H7 (cell line): ENCODE measurements around the gene PWWP2B. TPM values are rescaled to one million over a fixed set of nuclear protein-coding genes. Genes with fewer than 3 reads are reported as not detected.

ENCODE experiments used
- DNase-seq: peaks from one replicate; pipeline ENCODE4 v3.0.0; 2012
- H3K27me3 ChIP-seq: 2 replicates; pipeline ENCODE4 v1.6.0; 2011; ENCODE audit warnings: mild to moderate bottlenecking, low read length; ENCODE audit not compliant: control insufficient read depth, insufficient read depth
- H3K36me3 ChIP-seq: replicated peaks from 2 replicates; pipeline ENCODE4 v1.5.1; 2011; ENCODE audit warnings: low read length; ENCODE audit not compliant: control insufficient read depth, insufficient read depth
- H3K4me3 ChIP-seq: 2 replicates; pipeline ENCODE4 v1.5.1; 2011; ENCODE audit warnings: low read depth, mild to moderate bottlenecking, control low read depth, low read length, moderate library complexity; ENCODE audit not compliant: insufficient read depth
- total RNA-seq: library from RNA; depleted of rRNA; stranded (reverse); fragments of >200 nt; shearing (Covaris generic); gene quantifications from 2 replicates; pipeline ENCODE4 v1.2.3, GENCODE V29; 2014

PWWP2B gene
- total RNA-seq, 1 experiment from 2014 or later = 15.3 TPM

DNA sequence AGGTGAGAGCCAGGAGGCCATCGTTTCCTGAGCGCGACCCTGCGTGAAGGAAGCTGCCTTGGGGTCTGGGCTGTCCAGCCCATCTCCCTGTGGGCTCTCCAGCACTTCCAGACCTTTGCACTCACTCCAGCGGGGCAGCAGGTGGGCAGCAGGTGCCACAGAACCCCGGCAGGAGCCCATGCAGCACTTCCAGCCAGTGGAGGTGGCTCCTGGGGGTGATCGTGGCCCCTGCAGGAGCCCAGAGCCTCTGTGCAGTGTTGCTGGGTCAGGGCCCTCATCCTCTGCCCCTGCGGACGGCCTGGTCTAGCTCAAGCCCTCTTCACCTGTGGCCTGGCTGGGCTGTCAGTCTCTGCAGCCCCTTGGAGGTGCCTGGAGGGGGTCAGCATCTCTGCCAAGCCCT, 59.9 kb downstream of the PWWP2B start:
- H3K4me3 ChIP-seq = no peak overlapping the region
- H3K27me3 ChIP-seq = no peaks in the 10 kb centered on the region
- H3K36me3 ChIP-seq = no peaks in the 10 kb centered on the region
- DNase-seq = peak; percentile 34

GRCh38 chr10:132457328-132458070, 60.5 kb downstream of the PWWP2B start:
- Histone ChIP-seq H3K4me3 (no peak overlapping the region), H3K27me3 (no peaks in the 10 kb centered on the region), H3K36me3 (no peaks in the 10 kb centered on the region)
- peak; percentile 78 for DNase-seq

DNA sequence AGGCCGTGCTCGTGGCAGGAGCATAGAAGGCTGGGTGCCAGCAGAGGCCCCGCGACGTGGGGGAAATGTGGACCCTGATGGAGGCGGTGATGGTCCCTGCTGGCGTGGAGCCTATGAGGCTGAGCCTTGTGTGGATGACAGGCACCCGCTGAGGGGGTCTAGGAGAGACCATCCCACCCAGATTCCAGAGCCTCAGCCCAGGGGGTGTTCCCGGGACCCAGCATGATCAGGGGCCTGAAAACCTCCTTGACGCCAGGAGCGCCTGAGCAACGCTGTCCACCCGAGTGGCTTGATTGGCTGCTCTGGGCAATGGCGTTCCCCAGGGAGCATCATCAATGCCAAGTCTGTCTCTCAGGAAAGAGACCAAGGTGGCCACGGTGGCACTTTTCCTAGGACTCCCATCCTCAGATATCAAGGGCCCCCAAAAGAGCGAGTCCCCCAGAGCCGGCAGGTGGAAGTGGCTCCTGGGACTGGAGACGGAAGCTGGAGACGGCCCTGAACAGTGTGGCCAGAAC, 61.1 kb downstream of the PWWP2B start:
- Histone ChIP-seq H3K4me3 (no peak overlapping the region), H3K36me3 (no peaks in the 10 kb centered on the region), H3K27me3 (no peaks in the 10 kb centered on the region)
- DNase-seq = no peak

GRCh38 chr10:132458586-132459300, 61.7 kb downstream of the PWWP2B start:
- H3K4me3 ChIP-seq = no peak overlapping the region
- no peaks in the 10 kb centered on the region for H3K36me3 ChIP-seq
- no peaks in the 10 kb centered on the region for H3K27me3 ChIP-seq
- peak; percentile 98 for DNase-seq

GRCh38 chr10:132459301-132460003, 62.5 kb downstream of the PWWP2B start:
- Histone ChIP-seq H3K27me3 (no peaks in the 10 kb centered on the region), H3K36me3 (no peaks in the 10 kb centered on the region), H3K4me3 (no peak overlapping the region)
- DNase-seq = peak; percentile 65

DNA sequence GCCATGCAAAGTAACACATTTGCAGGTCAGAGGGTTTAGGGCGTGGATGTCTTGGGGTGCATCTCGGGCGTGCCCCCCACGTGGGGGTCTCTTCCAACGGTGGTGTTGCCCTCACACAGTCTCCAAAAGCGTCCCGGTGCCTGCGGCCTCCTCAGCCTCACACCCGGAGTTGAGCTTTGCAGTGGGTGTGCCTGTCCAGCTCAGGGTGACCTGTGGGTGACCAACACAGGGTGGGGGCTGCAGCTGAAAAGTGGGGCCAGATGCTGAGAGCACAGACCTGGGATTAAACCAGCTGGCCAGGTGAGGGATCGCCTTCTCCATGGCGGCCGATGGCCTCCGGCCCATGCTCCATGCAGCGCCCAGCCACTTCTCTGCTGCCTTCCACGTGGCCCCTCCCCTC, 63.1 kb downstream of the PWWP2B start:
- Histone ChIP-seq H3K4me3 (no peak overlapping the region), H3K27me3 (no peaks in the 10 kb centered on the region), H3K36me3 (no peaks in the 10 kb centered on the region)
- DNase-seq = peak; percentile 67

GRCh38 chr10:132460691-132461090, 63.7 kb downstream of the PWWP2B start:
- DNase-seq = peak; percentile 52
- no peak overlapping the region for H3K4me3 ChIP-seq
- no peaks in the 10 kb centered on the region for H3K36me3 ChIP-seq
- H3K27me3 ChIP-seq = no peaks in the 10 kb centered on the region

DNA sequence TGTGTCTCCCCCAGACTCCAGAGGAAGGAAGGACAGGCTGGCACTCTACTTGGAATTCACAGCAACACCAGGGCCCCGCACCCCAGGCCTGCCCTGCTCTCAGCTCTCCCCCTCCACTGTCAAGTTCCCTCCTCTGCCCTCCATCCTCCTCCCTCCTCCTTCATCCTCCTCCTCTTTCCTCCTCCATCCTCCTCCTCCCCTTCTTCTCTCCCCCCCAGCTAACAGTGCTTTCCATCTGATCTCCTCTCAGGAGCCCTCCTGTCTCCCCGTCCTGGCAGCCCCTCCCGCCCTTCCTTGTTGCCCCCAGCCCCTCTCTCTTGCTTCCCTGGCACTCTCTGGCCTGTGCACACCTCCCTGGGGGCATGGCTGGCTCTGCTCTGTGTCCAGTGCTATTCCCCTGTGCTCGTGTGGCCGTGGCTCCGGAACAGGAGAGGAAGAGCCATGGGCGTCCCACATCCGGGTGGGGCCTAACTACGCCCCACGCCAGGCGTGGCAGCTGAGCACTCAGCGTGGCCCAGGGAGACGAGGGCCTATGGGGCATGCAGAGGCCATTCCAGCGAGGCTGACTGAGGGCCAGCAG, 64.2 kb downstream of the PWWP2B start:
- DNase-seq = peak; percentile 55
- Histone ChIP-seq H3K27me3 (no peaks in the 10 kb centered on the region), H3K36me3 (no peaks in the 10 kb centered on the region), H3K4me3 (no peak overlapping the region)

DNA sequence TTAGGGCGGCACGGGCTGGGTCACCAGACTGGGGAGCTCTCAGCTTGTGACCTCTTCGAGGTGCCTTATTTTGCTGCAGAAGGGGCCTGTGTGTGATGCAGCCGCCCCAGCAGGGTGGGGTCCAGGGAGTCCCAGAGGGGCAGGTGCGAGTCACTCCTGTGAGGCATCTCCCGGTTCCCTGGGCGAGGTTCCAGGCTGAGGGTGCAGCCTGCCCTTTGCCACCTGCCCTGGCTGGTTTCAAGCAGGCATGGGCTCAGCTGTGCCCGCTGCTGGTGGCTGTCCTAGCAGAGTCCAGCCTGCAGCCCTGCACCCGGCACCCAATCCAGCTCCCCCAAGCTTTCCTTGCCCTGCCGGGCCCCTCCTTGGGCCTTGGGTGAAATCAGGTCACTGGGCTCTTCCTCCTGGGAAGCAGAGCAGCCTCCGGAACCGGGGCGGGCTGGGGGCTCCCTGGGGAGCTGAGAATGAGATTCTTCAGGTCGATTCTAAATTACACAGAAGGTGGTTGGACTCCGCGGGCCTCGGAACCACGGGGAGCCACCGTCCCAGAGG, 64.8 kb downstream of the PWWP2B start:
- H3K36me3 ChIP-seq = no peaks in the 10 kb centered on the region
- H3K4me3 ChIP-seq = no peak overlapping the region
- DNase-seq = peak; percentile 53
- no peaks in the 10 kb centered on the region for H3K27me3 ChIP-seq

- H3K36me3 ChIP-seq = no peaks in the 10 kb centered on the region
- no peak for DNase-seq
- H3K4me3 ChIP-seq = no peak overlapping the region
- no peaks in the 10 kb centered on the region for H3K27me3 ChIP-seq
Observed at GRCh38 chr10:132462463-132463332, 65.7 kb downstream of the PWWP2B start.

DNA sequence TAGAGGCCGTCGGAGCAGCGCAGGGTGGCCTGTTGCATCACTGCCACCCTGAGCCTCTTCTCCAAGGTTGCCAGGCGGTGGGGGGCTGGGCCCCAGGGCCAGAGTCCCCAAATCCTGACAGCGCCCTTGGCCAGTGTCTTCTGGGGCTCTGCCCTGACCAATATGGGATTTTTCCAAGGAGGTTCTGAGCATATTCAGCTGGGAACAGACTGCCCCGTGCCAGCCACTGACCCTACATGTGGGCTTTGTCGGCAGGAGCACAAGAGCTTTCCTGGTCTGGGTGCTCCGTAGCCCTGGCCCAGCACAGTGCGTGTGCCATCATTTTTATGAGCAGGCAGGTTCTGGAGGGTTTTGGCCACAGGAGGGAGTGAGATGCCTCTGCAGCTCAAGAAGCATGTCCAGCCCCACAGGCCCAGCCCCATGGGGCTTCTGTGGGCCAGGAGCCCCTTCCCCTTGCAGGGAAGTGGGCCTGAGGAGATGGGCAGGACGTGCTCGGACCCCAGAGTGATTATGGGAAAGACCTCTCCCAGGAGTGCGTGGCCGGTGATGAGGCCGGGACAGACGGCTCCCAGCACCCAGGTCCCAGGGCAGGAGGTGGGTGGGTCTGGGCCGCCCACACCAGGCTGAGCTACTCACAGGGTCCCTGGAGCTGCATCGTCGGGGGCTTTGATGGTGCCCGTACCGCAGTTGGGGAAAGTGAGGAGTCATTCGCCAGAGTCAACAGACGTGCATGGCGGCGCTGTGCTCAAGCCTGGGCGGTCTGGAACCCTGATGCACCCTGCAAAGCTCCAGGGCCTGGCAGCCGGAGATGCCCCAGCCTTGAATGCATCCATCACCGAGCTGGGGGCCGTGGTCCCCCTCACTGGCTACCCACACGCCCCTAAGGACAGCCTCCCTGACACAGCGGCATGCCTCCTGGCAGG, 66.6 kb downstream of the PWWP2B start:
- peak; percentile 80 for DNase-seq
- Histone ChIP-seq H3K36me3 (no peaks in the 10 kb centered on the region), H3K4me3 (no peak overlapping the region), H3K27me3 (no peaks in the 10 kb centered on the region)

- no peaks in the 10 kb centered on the region for H3K27me3 ChIP-seq
- DNase-seq = no peak
- H3K4me3 ChIP-seq = no peak overlapping the region
- H3K36me3 ChIP-seq = no peaks in the 10 kb centered on the region
Observed at GRCh38 chr10:132464256-132465192, 67.5 kb downstream of the PWWP2B start.
